Body of pancreas (tissue), 4 donors: ENCODE measurements around the gene RPL10. TPM values are rescaled to one million over a fixed set of nuclear protein-coding genes. Genes with fewer than 3 reads are reported as not detected.

Experiments
- ATAC-seq: fragments of 150-250 bp; one replicate; pipeline ENCODE4 v1.9.1; 2016
- DNase-seq, 4 donors: peaks; one replicate each; pipeline ENCODE4 v3.0.0-alpha.2; 2019
- H3K27ac ChIP-seq, 4 donors: fragments of 200-600 bp; sonication (generic); 1 replicate in 3 of 4; 2 replicates in 1 of 4; pipeline versions ENCODE4 v1.5.1 to v1.6.1; 2016 to 2019; ENCODE audit warnings: mild to moderate bottlenecking in 1 of 4, mixed read lengths in 1 of 4, moderate library complexity in 1 of 4
- H3K27me3 ChIP-seq, 2 donors: fragments of 200-600 bp; sonication (generic); one replicate each; pipeline ENCODE4 v1.6.0; 2016; ENCODE audit warnings: mild to moderate bottlenecking in 1 of 2
- H3K36me3 ChIP-seq, 2 donors: fragments of 200-600 bp; sonication (generic); replicated peaks in 1 of 2; 2 replicates each; pipeline ENCODE4 v1.5.1; 2016; ENCODE audit warnings: low read depth in 2 of 2; ENCODE audit not compliant: insufficient read depth in 1 of 2
- H3K4me1 ChIP-seq: fragments of 200-600 bp; sonication (generic); one replicate; pipeline ENCODE4 v1.6.0; 2016
- H3K4me3 ChIP-seq, 2 donors: fragments of 200-600 bp; sonication (generic); 1 replicate in 1 of 2; 2 replicates in 1 of 2; pipeline ENCODE4 v1.5.1; 2016 to 2019
- H3K9me3 ChIP-seq, 3 donors: fragments of 200-600 bp; sonication (generic); 1 replicate in 2 of 3; 2 replicates in 1 of 3; pipeline ENCODE4 v1.5.1; 2016
- CTCF ChIP-seq, 7 experiments: fragments of 450-650 bp in 4 of 7; fragments of 200-600 bp in 3 of 7; sonication (generic) in 3 of 7; IDR thresholded peaks; one replicate each; pipeline ENCODE4 v1.5.1; 2016 to 2019; ENCODE audit warnings: antibody characterized with exemption in 7 of 7
- POLR2A ChIP-seq, 3 donors: fragments of 450-650 bp; IDR thresholded peaks; one replicate each; pipeline ENCODE4 v1.6.1; 2016; ENCODE audit warnings: antibody characterized with exemption in 3 of 3, mild to moderate bottlenecking in 2 of 3
- WGBS, 2 donors: methylation state at CpG; one replicate each; pipeline ENCODE4 v1.1.5; 2017; 5-methylcytosine and 5-hydroxymethylcytosine counted together
- intact Hi-C: fragments of 100-400 bp; cut with DNase I; formaldehyde crosslinking; loops from one replicate; pipeline ENCODE4 v1.15.1; 2023
- total RNA-seq, 2 donors: library from RNA; depleted of rRNA; stranded (reverse); fragments of >200 nt; gene quantifications; one replicate each; pipeline ENCODE4 v1.1.0, GENCODE V29; 2016

Gene RPL10
- 1,000 to 10,000 TPM; 1,426 to 2,757 TPM for total RNA-seq

- intact Hi-C loops, result no loop called here
- 0 to 1% methylated on average over 11 to 49 of the region's 69 CpGs for WGBS, 2 donors
- Histone ChIP-seq H3K27ac (peak within 1 kb of the TSS; percentile 89 to 99 (median 98)), H3K4me1 (peaks cover 20% of the 10 kb centered on the region), H3K9me3 (no peaks in the 10 kb centered on the region), H3K27me3 (no peaks in the 10 kb centered on the region), H3K36me3 (no peaks in the 10 kb centered on the region), H3K4me3 (peak within 1 kb of the TSS; percentile 17 to 45)
- DNase-seq (peak; percentile 94 to 97 (median 96)), ATAC-seq (peak; percentile 88)
- TF ChIP-seq CTCF (IDR thresholded peaks at IDR 0.05), result no peak
- TF ChIP-seq POLR2A (IDR thresholded peaks at IDR 0.05), result peak; percentile 86 to 99 (median 99)
Observed at GRCh38 chrX:154397888-154398667, at the start of gene RPL10. Gene RPL10, plus strand, starts transcription at chrX:154398377. Its CDS starts 143 bp downstream, at chrX:154398520.

GRCh38 chrX:154348646-154349358, 49.4 kb upstream of the RPL10 start:
- DNase-seq (no peak), ATAC-seq (no peak)
- intact Hi-C loops, result no loop called here
- no peak overlapping the region for H3K4me3 ChIP-seq
- no peak for TF ChIP-seq CTCF (IDR thresholded peaks at IDR 0.05)
- no peak for TF ChIP-seq POLR2A (IDR thresholded peaks at IDR 0.05)
- H3K27me3 ChIP-seq, result no peaks in the 10 kb centered on the region
- WGBS, 2 donors, result 93 to 97% methylated on average over 7 to 10 of the region's 24 CpGs
- peaks cover 0 to under 1% of the 10 kb centered on the region in 2 donors for H3K36me3 ChIP-seq
- H3K27ac ChIP-seq, result no peak overlapping the region
- no peaks in the 10 kb centered on the region for H3K4me1 ChIP-seq
- H3K9me3 ChIP-seq, result no peaks in the 10 kb centered on the region

- Histone ChIP-seq H3K27me3 (no peaks in the 10 kb centered on the region), H3K4me3 (no peak overlapping the region), H3K36me3 (peaks cover 0 to 2% of the 10 kb centered on the region in 2 donors), H3K4me1 (no peaks in the 10 kb centered on the region), H3K9me3 (no peaks in the 10 kb centered on the region), H3K27ac (no peak overlapping the region)
- DNase-seq (no peak), ATAC-seq (no peak)
- intact Hi-C loops, result no loop called here
- TF ChIP-seq CTCF (IDR thresholded peaks at IDR 0.05) (no peak), POLR2A (IDR thresholded peaks at IDR 0.05) (no peak)
- WGBS, 2 donors, result 67% methylated on average over 1 of the region's 19 CpGs; no CpG with 5 or more reads in 1 of the 2 donors
Observed at GRCh38 chrX:154349359-154349935, 48.7 kb upstream of the RPL10 start.

GRCh38 chrX:154349979-154350378, 48.2 kb upstream of the RPL10 start:
- Histone ChIP-seq H3K4me1 (no peaks in the 10 kb centered on the region), H3K27ac (no peak overlapping the region), H3K9me3 (no peaks in the 10 kb centered on the region), H3K4me3 (no peak overlapping the region), H3K27me3 (no peaks in the 10 kb centered on the region), H3K36me3 (peaks cover 0 to 2% of the 10 kb centered on the region in 2 donors)
- 90% methylated on average over 14 of the region's 15 CpGs; no CpG with 5 or more reads in 1 of the 2 donors for WGBS, 2 donors
- ATAC-seq (no peak), DNase-seq (no peak)
- intact Hi-C loops, result no loop called here
- TF ChIP-seq POLR2A (IDR thresholded peaks at IDR 0.05), result no peak
- TF ChIP-seq CTCF (IDR thresholded peaks at IDR 0.05), result no peak
